Ascending aorta (tissue), 2 donors: ENCODE data around the gene PHAX. TPM values are rescaled to one million over a fixed set of nuclear protein-coding genes. Genes with fewer than 3 reads are reported as not detected.

Experiments
- DNase-seq, 2 donors: peaks; one replicate each; pipeline ENCODE4 v3.0.0-alpha.2; 2019; ENCODE audit warnings: low spot score in 2 of 2
- H3K27ac ChIP-seq, 2 donors: fragments of 200-600 bp; sonication (generic); one replicate each; pipeline ENCODE4 v1.5.1; 2016 to 2017; ENCODE audit warnings: mild to moderate bottlenecking in 1 of 2
- H3K27me3 ChIP-seq: fragments of 200-600 bp; sonication (generic); one replicate; pipeline ENCODE4 v1.5.1; 2017
- H3K36me3 ChIP-seq, 2 donors: fragments of 200-600 bp; sonication (generic); one replicate each; pipeline ENCODE4 v1.5.1; 2016
- H3K4me1 ChIP-seq, 2 donors: fragments of 200-600 bp; sonication (generic); one replicate each; pipeline ENCODE4 v1.5.1; 2016 to 2017; ENCODE audit warnings: mild to moderate bottlenecking in 1 of 2
- H3K4me3 ChIP-seq, 2 donors: fragments of 200-600 bp; sonication (generic); one replicate each; pipeline ENCODE4 v1.5.1; 2016 to 2017; ENCODE audit warnings: mild to moderate bottlenecking in 1 of 2
- H3K9me3 ChIP-seq, 2 donors: fragments of 200-600 bp; sonication (generic); one replicate each; pipeline ENCODE4 v1.5.1; 2016
- intact Hi-C: fragments of 100-400 bp; cut with DNase I; formaldehyde crosslinking; loops from one replicate; pipeline ENCODE4 v1.15.1; 2023
- total RNA-seq: library from RNA; depleted of rRNA; stranded (reverse); fragments of >200 nt; gene quantifications from one replicate; pipeline ENCODE4 v1.1.0, GENCODE V29; 2016
- TF ChIP-seq, protein P1 (sequence below), 3 experiments: fragments of 200-600 bp in 2 of 3; fragments of 450-650 bp in 1 of 3; sonication (generic) in 2 of 3; IDR thresholded peaks; one replicate each; pipeline ENCODE4 v1.5.1; 2016 to 2019; ENCODE audit warnings: antibody characterized with exemption in 3 of 3, mild to moderate bottlenecking in 1 of 3, moderate library complexity in 1 of 3

Gene PHAX
- total RNA-seq, 1 donor from 2014 or later = 19.3 TPM

DNA sequence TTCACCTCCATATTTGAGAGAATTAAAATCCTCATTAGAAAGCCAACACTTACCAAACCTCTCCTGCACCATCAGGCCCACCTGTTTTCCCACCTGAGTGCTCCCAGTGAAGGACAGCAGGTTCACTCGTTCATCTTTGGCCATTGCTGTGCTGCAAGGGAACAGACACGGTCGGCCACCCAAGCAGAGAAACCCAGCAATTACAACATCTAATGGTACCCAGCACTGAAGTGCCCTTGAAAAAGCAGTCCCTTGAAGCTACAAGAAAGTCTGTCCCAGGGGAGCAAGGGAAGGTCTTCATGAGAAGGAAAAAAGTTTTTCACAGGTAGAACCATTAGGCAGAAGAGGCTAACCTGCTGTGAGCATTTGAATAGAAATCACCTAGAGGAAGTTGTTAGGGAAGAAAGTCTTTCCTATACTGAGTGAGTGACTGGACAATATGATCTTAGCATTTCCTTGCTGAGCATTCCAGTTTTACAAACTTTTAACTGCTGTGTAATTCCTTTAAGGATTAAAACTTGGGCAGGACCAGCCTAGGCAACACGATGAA lies 32.5 kb upstream of the PHAX start:
- Histone ChIP-seq H3K9me3 (no peaks in the 10 kb centered on the region), H3K27me3 (no peaks in the 10 kb centered on the region), H3K36me3 (peaks cover 29 to 48% of the 10 kb centered on the region in 2 donors), H3K27ac (no peak overlapping the region), H3K4me1 (no peaks in the 10 kb centered on the region), H3K4me3 (no peak overlapping the region)
- TF ChIP-seq, protein P1, sequence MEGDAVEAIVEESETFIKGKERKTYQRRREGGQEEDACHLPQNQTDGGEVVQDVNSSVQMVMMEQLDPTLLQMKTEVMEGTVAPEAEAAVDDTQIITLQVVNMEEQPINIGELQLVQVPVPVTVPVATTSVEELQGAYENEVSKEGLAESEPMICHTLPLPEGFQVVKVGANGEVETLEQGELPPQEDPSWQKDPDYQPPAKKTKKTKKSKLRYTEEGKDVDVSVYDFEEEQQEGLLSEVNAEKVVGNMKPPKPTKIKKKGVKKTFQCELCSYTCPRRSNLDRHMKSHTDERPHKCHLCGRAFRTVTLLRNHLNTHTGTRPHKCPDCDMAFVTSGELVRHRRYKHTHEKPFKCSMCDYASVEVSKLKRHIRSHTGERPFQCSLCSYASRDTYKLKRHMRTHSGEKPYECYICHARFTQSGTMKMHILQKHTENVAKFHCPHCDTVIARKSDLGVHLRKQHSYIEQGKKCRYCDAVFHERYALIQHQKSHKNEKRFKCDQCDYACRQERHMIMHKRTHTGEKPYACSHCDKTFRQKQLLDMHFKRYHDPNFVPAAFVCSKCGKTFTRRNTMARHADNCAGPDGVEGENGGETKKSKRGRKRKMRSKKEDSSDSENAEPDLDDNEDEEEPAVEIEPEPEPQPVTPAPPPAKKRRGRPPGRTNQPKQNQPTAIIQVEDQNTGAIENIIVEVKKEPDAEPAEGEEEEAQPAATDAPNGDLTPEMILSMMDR (IDR thresholded peaks at IDR 0.05) = no peak
- intact Hi-C loops = no loop called here
- DNase-seq = no peak

DNA sequence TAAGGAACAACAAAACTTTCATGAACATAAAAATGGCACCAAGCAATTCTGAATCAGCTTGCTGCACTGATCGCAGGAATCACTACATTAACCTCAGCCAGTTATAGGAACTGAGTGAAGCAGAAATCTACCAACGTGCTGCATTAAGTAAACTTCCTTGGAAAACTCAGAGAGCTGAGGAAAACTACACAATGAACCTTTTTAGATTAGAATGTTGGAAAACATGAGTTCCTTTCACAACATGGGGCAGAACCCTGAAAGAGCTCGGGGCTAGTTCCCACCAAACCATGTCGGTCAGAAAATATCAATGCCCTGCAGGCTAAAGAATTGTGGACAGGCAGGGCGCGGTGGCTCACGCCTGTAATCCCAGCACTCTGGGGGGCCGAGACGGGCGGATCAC lies 25.1 kb upstream of the PHAX start:
- H3K36me3 ChIP-seq = peaks cover 30 to 67% of the 10 kb centered on the region in 2 donors
- H3K27ac ChIP-seq = no peak overlapping the region
- intact Hi-C loops = no loop called here
- DNase-seq = no peak
- no peaks in the 10 kb centered on the region for H3K27me3 ChIP-seq
- TF ChIP-seq, protein P1 (IDR thresholded peaks at IDR 0.05) = no peak
- H3K4me1 ChIP-seq = no peaks in the 10 kb centered on the region
- no peaks in the 10 kb centered on the region for H3K9me3 ChIP-seq
- H3K4me3 ChIP-seq = no peak overlapping the region

DNA sequence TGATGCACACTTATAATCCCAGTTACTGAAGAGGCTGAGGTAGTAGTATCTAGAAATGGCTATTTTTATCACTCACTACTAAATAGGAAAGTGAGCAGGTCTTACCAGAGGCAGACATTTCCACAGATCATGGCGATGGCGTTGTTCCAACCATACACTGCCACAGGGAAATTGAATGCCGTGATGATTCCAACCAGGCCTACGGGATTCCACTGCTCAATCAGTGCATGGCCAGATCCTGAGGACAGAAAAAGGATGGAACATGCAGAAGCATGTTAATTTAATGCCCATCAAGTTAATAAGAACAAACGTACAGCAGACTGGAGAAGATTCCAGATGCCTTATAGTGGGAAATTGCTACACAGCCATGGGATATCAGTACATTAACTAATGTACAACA lies 23.8 kb upstream of the PHAX start:
- H3K27me3 ChIP-seq = no peaks in the 10 kb centered on the region
- H3K4me1 ChIP-seq = no peaks in the 10 kb centered on the region
- TF ChIP-seq, protein P1 (IDR thresholded peaks at IDR 0.05) = no peak
- H3K36me3 ChIP-seq = peaks cover 38 to 75% of the 10 kb centered on the region in 2 donors
- H3K4me3 ChIP-seq = no peak overlapping the region
- DNase-seq = no peak
- H3K27ac ChIP-seq = no peak overlapping the region
- no peaks in the 10 kb centered on the region for H3K9me3 ChIP-seq
- intact Hi-C loops = no loop called here

DNA sequence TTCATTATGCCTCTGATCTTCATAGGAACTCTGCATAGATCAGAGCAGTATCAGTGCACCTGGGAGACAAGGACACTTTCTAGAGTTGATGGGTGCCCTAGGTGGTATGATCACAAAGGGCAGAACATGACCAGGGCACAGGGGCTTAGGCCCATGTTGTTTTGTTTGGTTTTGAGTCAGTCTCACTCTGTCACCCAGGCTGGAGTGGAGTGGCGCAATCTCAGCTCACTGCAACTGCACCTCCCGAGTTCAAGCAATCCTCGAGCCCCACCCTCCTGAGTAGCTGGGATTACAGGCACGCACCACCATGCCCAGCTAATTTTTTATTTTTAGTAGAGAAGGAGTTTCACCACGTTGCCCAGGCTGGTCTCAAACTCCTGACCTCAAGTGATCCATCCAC lies 23.3 kb upstream of the PHAX start:
- TF ChIP-seq, protein P1 (IDR thresholded peaks at IDR 0.05) = no peak
- Histone ChIP-seq H3K27me3 (no peaks in the 10 kb centered on the region), H3K9me3 (no peaks in the 10 kb centered on the region), H3K36me3 (peaks cover 37 to 79% of the 10 kb centered on the region in 2 donors), H3K4me1 (no peaks in the 10 kb centered on the region), H3K4me3 (no peak overlapping the region), H3K27ac (no peak overlapping the region)
- no peak for DNase-seq
- intact Hi-C loops = no loop called here

DNA sequence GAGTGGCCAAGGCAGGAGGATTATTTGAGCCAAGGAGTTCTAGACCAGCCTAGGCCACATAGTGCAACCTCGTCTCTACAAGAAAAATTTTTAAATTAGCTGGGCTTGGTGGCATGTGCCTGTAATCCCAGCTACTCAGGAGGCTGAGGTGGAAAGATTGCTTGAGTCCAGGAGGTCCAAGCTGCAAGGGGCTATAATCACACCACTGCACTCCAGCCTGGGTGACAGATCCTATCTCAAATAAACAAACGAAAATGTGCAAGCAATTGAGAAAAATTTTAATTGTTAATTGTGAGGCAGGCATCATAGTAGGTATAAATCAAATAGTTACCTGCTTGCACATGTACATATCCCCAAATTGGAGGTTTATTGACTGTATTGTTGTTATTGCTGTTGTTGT lies 21.0 kb upstream of the PHAX start:
- H3K27ac ChIP-seq = no peak overlapping the region
- DNase-seq = no peak
- no peaks in the 10 kb centered on the region for H3K4me1 ChIP-seq
- H3K4me3 ChIP-seq = no peak overlapping the region
- H3K36me3 ChIP-seq = peaks cover 50 to 88% of the 10 kb centered on the region in 2 donors
- H3K27me3 ChIP-seq = no peaks in the 10 kb centered on the region
- TF ChIP-seq, protein P1 (IDR thresholded peaks at IDR 0.05) = no peak
- intact Hi-C loops = no loop called here
- no peaks in the 10 kb centered on the region for H3K9me3 ChIP-seq

DNA sequence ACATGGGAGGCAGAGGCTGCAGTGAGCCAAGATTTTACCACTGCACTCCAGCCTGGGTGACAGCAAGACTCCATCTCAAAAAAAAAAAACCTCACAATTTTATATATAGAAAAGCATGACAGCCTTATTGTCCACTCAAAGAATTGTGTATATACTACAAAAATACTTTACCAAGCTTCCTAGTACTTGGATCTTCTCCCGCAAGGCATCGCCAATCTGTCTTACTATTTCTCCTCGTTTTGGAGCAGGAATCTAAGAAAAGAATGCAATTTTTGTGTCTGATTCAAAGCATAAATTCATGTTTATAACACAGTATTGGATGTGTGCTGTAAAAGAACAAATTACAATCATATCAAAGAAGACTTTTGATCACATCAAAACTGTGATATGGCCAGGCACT lies 17.0 kb upstream of the PHAX start:
- Histone ChIP-seq H3K4me1 (no peaks in the 10 kb centered on the region), H3K9me3 (no peaks in the 10 kb centered on the region), H3K36me3 (peaks cover 46 to 82% of the 10 kb centered on the region in 2 donors), H3K27me3 (no peaks in the 10 kb centered on the region), H3K4me3 (no peak overlapping the region), H3K27ac (no peak overlapping the region)
- intact Hi-C loops = no loop called here
- no peak for DNase-seq
- TF ChIP-seq, protein P1 (IDR thresholded peaks at IDR 0.05) = no peak
